HL-60 (cell line): ENCODE results near the gene ADGRA1.

ENCODE experiments used
- DNase-seq, 2 experiments: peaks; one replicate each; pipeline ENCODE4 v3.0.0-alpha.2; 2010 to 2020; ENCODE audit warnings: low read depth in 1 of 2, low spot score in 1 of 2
- H3K27ac ChIP-seq: fragments of 250-450 bp; sonication (Bioruptor Pico); replicated peaks from 2 replicates; pipeline ENCODE4 v1.5.1; 2020; ENCODE audit warnings: mild to moderate bottlenecking, moderate library complexity
- H3K27me3 ChIP-seq: fragments of 250-450 bp; sonication (Bioruptor Pico); 2 replicates; pipeline ENCODE4 v1.5.1; 2021; ENCODE audit warnings: mild to moderate bottlenecking, moderate library complexity; ENCODE audit not compliant: insufficient read depth, poor library complexity, severe bottlenecking
- H3K4me3 ChIP-seq: replicated peaks from 2 replicates; pipeline ENCODE4 v1.5.1; 2011; ENCODE audit warnings: mild to moderate bottlenecking, control low read depth, low read length; ENCODE audit not compliant: insufficient read depth
- CTCF ChIP-seq: IDR thresholded peaks from one replicate; pipeline ENCODE4 v1.5.1; 2011; ENCODE audit warnings: low read length, control low read depth, inconsistent platforms; ENCODE audit not compliant: insufficient read depth
- GABPA ChIP-seq: IDR thresholded peaks from 2 replicates; pipeline ENCODE4 v1.6.1; 2012; ENCODE audit warnings: low read depth
- POLR2AphosphoS5 ChIP-seq: IDR thresholded peaks from 2 replicates; pipeline ENCODE4 v1.6.1; 2012; ENCODE audit warnings: low read depth
- REST ChIP-seq: IDR thresholded peaks from 2 replicates; pipeline ENCODE4 v1.6.1; 2012; ENCODE audit warnings: low read depth; ENCODE audit not compliant: insufficient replicate concordance
- SPI1 ChIP-seq: IDR thresholded peaks from 2 replicates; pipeline ENCODE4 v1.6.1; 2012; ENCODE audit warnings: low read depth, mild to moderate bottlenecking, borderline replicate concordance

Gene ADGRA1

GRCh38 chr10:133069033-133069525, 18.6 kb upstream of the ADGRA1 start:
- DNase-seq = no peak
- H3K4me3 ChIP-seq = no peak overlapping the region
- no peak overlapping the region for H3K27ac ChIP-seq
- no peaks in the 10 kb centered on the region for H3K27me3 ChIP-seq
- TF ChIP-seq POLR2AphosphoS5 (no peak), SPI1 (no peak), GABPA (no peak), REST (no peak), CTCF (no peak)

- no peak overlapping the region for H3K4me3 ChIP-seq
Observed at GRCh38 chr10:133070405-133070804, 17.3 kb upstream of the ADGRA1 start.

GRCh38 chr10:133070810-133071209, 16.9 kb upstream of the ADGRA1 start:
- no peak for DNase-seq
- H3K4me3 ChIP-seq = no peak overlapping the region
- H3K27ac ChIP-seq = no peak overlapping the region
- TF ChIP-seq GABPA (no peak), POLR2AphosphoS5 (no peak), CTCF (no peak), REST (no peak), SPI1 (no peak)
- no peaks in the 10 kb centered on the region for H3K27me3 ChIP-seq

More at GRCh38 chr10:133070405-133070804, 17.3 kb upstream of the ADGRA1 start:
- no peak for DNase-seq
- H3K27me3 ChIP-seq = no peaks in the 10 kb centered on the region
- H3K27ac ChIP-seq = no peak overlapping the region
- TF ChIP-seq SPI1 (no peak), REST (no peak), CTCF (no peak), GABPA (no peak)
